ENCODE data around the gene SPP2.

Gene SPP2

GRCh38 chr2:234126146-234126470, 75.6 kb downstream of the SPP2 start:
- no peak for TF ChIP-seq GATA1 (IDR thresholded peaks at IDR 0.05; ENCODE audit: low read depth, low read length)
- no peak for DNase-seq
